Left ventricle myocardium inferior (tissue), 1 donor: ENCODE results near the gene NCF4. TPM values are rescaled to one million over a fixed set of nuclear protein-coding genes. Genes with fewer than 3 reads are reported as not detected.

Experiments
- DNase-seq: peaks from one replicate; pipeline ENCODE4 v3.0.0-alpha.2; 2020
- H3K27ac ChIP-seq: fragments of 200-600 bp; replicated peaks from 2 replicates; pipeline ENCODE4 v1.8.0; 2021
- H3K27me3 ChIP-seq: fragments of 200-600 bp; 2 replicates; pipeline ENCODE4 v1.8.0; 2021; ENCODE audit warnings: low read depth
- H3K36me3 ChIP-seq: fragments of 200-600 bp; 2 replicates; pipeline ENCODE4 v1.8.0; 2021
- H3K4me1 ChIP-seq: fragments of 200-600 bp; 2 replicates; pipeline ENCODE4 v1.8.0; 2021
- H3K4me3 ChIP-seq: fragments of 200-600 bp; 2 replicates; pipeline ENCODE4 v1.8.0; 2021; ENCODE audit warnings: mild to moderate bottlenecking, moderate library complexity
- H3K9me3 ChIP-seq: fragments of 200-600 bp; replicated peaks from 2 replicates; pipeline ENCODE4 v1.8.0; 2021
- intact Hi-C: fragments of 100-400 bp; cut with micrococcal nuclease; formaldehyde crosslinking; loops from one replicate; pipeline ENCODE4 v1.11.0; 2022
- total RNA-seq: library from RNA; stranded (reverse); fragmentation: NEBNext Ultra II Directional; extraction: Animal tissue kit (Norgen Biotek cat#: 25700); gene quantifications from one replicate; pipeline ENCODE4 v1.2.1, GENCODE V29; 2021
- TF ChIP-seq, protein P1 (sequence below): fragments of 200-600 bp; IDR thresholded peaks from 2 replicates; pipeline ENCODE4 v1.8.0; 2021; ENCODE audit warnings: antibody characterized with exemption, mild to moderate bottlenecking, borderline replicate concordance
- donor health status: DM: no; HTN: yes; CAD: no; lungs with severe emphysema.

NCF4 gene
- total RNA-seq, 1 donor from 2014 or later = 5.5 TPM

DNA sequence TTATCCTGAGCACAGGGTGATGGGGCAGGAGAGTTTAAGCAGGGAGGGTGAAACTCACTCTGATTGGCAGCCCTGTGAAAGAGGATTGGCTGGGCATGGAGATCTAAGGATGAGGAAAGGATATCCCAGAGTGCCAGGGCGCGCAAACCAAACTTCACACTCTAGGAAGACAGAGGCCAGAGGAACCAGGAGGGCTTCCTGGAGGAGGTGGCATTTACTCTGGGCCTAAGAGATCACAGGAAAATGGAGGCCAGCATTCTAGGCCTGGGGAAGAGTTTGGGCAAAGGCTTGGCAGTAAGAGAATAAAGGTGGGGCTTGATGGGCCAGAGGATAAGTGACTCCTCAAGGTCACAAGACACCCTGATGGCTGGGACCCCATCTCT, 377 bp upstream of the NCF4 start:
- H3K27me3 ChIP-seq = peaks cover 27% of the 10 kb centered on the region
- no peak overlapping the region for H3K27ac ChIP-seq
- intact Hi-C loops = no loop called here
- peaks cover 8% of the 10 kb centered on the region for H3K4me1 ChIP-seq
- H3K36me3 ChIP-seq = no peaks in the 10 kb centered on the region
- DNase-seq = no peak
- no peak overlapping the region for H3K4me3 ChIP-seq
- no peaks in the 10 kb centered on the region for H3K9me3 ChIP-seq
- TF ChIP-seq, protein P1, sequence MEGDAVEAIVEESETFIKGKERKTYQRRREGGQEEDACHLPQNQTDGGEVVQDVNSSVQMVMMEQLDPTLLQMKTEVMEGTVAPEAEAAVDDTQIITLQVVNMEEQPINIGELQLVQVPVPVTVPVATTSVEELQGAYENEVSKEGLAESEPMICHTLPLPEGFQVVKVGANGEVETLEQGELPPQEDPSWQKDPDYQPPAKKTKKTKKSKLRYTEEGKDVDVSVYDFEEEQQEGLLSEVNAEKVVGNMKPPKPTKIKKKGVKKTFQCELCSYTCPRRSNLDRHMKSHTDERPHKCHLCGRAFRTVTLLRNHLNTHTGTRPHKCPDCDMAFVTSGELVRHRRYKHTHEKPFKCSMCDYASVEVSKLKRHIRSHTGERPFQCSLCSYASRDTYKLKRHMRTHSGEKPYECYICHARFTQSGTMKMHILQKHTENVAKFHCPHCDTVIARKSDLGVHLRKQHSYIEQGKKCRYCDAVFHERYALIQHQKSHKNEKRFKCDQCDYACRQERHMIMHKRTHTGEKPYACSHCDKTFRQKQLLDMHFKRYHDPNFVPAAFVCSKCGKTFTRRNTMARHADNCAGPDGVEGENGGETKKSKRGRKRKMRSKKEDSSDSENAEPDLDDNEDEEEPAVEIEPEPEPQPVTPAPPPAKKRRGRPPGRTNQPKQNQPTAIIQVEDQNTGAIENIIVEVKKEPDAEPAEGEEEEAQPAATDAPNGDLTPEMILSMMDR = no peak

- no peaks in the 10 kb centered on the region for H3K4me1 ChIP-seq
- peak overlapping the region; percentile 52 for H3K27ac ChIP-seq
Observed at GRCh38 chr22:36862251-36863242, 1.7 kb downstream of the NCF4 start.

DNA sequence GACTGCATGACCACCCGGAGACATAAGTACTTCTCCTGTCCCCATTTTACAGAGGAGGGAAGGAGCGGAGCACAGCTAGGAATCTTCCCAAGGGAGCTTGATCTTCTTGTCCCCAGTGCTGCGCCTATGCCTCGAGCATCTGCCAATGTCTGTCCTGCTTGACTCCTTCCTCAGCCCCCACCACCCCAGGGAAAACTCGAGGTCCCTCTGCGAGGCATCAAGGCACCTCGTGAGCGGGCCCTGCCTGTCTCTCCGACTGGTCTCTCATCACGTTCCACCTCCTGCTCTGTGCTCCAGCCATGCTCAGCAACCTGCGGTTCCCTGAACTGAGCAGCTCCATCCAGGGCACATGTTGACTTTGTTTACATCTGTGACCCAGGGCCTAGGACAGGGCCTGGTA, 2.5 kb downstream of the NCF4 start:
- intact Hi-C loops = no loop called here
- TF ChIP-seq, protein P1 = no peak
- Histone ChIP-seq H3K4me3 (no peak overlapping the region), H3K36me3 (no peaks in the 10 kb centered on the region), H3K9me3 (no peaks in the 10 kb centered on the region), H3K4me1 (no peaks in the 10 kb centered on the region), H3K27ac (no peak overlapping the region), H3K27me3 (peaks cover 45% of the 10 kb centered on the region)
- no peak for DNase-seq

More at GRCh38 chr22:36862251-36863242, 1.7 kb downstream of the NCF4 start:
- Histone ChIP-seq H3K27me3 (peaks cover 38% of the 10 kb centered on the region), H3K36me3 (no peaks in the 10 kb centered on the region), H3K4me3 (peak overlapping the region; percentile 36), H3K9me3 (no peaks in the 10 kb centered on the region)
- intact Hi-C loops = no loop called here
- DNase-seq = peak; percentile 46
- TF ChIP-seq, protein P1 = no peak

GRCh38 chr22:36863979-36864378, 3.2 kb downstream of the NCF4 start:
- no peaks in the 10 kb centered on the region for H3K9me3 ChIP-seq
- no peak overlapping the region for H3K4me3 ChIP-seq
- H3K36me3 ChIP-seq = no peaks in the 10 kb centered on the region
- peaks cover 52% of the 10 kb centered on the region for H3K27me3 ChIP-seq
- no peak overlapping the region for H3K27ac ChIP-seq
- intact Hi-C loops = no loop called here
- no peaks in the 10 kb centered on the region for H3K4me1 ChIP-seq
- TF ChIP-seq, protein P1 = no peak
- no peak for DNase-seq

DNA sequence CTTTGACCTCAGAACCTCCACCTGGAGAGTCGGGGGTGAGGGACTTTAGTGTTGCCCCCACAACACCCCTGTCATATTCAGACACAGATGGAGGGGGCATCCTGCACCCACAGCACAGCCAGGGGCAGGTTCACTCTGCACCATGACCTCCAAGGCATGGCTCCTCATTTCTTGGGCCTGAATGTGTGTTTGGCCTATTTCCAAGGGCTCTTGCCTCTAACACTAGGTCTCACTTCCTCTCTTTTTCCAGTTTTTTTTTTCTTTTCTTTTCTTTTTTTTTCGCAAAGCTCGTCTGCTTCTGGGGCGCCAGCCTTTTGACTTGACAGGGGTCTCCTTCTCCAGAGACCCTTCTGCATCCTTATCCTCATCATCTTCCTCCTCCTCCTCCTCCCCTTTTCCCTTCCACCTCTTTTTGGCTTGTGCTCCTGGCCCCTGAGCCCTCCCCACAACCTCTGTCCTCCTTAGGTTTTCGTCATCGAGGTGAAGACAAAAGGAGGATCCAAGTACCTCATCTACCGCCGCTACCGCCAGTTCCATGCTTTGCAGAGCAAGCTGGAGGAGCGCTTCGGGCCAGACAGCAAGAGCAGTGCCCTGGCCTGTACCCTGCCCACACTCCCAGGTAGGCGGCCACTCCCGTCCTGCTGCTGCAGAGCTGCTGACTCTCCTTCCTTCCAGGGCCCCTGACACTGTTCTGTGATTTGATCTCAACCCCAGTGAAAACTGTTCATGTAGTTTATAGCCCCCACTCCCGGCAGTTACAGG, 3.8 kb downstream of the NCF4 start:
- Histone ChIP-seq H3K27ac (no peak overlapping the region), H3K36me3 (no peaks in the 10 kb centered on the region), H3K9me3 (no peaks in the 10 kb centered on the region), H3K4me3 (no peak overlapping the region), H3K4me1 (no peaks in the 10 kb centered on the region), H3K27me3 (peaks cover 59% of the 10 kb centered on the region)
- DNase-seq = no peak
- intact Hi-C loops = no loop called here
- TF ChIP-seq, protein P1 = no peak
